HG02642 (cell line): ENCODE measurements around the gene TAS2R38.
"Not testable (repeated sequence)": the region's sequence is repeated elsewhere in the genome, so short reads cannot be mapped to it uniquely, and the experiment has no call there.

Experiments used
- ATAC-seq: cut with Tn5 transposase; IDR thresholded peaks from one replicate; pipeline ENCODE4 v1.9.1; 2021; ENCODE audit warnings: mild to moderate bottlenecking; ENCODE audit not compliant: unreplicated experiment, poor library complexity

The TAS2R38 gene

DNA sequence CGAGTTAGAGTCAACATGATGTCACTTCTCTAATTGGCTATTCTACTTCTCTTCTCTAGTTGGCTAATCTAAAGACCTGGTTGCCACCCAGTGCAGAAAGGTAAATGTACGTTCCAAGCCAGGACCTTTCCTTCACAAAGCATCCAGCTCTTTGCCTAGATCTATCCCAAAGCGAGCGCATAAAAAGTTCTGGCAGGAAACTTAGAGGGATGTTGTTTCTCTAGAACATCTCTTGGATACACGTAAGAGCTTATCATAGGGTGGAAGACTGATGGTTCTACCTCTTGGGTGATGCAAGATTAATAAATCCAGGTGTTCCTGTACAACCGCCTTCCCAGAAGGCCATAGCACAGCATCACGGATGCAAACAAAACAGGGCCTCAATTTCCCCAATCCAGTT, at the start of gene TAS2R38:
TAS2R38 (minus strand) TSS at position 101 of the 400 bp plus-strand sequence; CDS start at position 17, 84 bp downstream.
- no peak for ATAC-seq

GRCh38 chr7:142018154-142018553, 44.6 kb upstream of the TAS2R38 start:
- no peak for ATAC-seq

DNA sequence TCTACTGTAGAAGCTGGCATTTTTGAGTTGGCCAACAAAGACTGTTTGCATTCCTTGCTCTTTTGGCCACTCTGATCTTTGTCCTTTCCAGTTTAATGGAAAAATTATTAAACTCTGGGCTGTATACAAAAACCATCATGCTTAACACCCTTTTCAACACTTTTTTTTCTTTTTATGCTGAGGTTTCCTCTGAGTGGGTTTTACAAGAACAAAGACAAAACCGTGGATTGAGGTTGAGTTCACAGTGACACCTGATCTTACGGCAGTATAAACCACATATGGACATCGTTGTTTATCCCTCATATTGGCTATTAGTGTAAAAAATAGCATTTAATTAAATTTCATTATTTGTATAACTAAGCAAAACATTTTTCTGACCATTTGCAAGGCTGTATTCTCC, 43.9 kb upstream of the TAS2R38 start:
- ATAC-seq: no peak

GRCh38 chr7:142012825-142013511, 39.4 kb upstream of the TAS2R38 start:
- ATAC-seq: no peak

GRCh38 chr7:142010952-142011548, 37.5 kb upstream of the TAS2R38 start:
- no peak for ATAC-seq

DNA sequence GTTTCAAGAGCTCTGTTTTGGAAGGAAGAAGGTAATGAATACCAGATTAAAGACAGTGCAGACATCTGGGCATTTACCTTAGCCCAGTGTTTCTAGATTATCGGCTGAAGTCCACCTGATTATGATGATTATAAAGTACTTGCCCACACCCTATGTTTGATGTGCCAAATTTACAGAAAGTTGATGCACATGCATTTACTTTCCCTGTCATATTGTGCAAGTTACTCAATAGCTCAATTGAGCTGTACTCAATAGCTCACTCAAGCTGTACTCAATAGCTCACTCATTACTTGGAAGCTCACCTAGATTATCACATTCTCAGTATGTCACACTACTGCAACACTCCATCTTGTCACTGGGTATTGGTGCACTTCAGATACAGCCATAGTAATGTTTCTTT, 35.6 kb upstream of the TAS2R38 start:
- no peak for ATAC-seq

DNA sequence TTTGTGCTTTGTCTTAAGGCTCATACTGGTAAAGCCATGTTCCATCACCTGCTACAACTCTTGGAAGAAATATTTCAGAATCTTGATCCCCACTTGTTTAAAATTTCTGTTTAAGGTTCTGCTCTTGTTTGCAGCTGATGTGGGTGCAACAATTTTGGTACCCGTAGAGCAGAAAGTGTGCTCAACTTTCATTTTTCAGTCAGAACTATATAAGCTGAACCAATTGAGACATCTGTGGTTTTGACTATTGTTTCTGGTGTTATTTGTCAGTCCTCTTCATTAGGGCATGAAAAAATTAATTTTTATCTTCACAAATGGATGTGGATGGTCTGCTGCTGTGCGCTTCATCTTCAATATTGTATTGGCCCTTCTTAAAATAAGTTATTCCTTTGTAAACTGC, 33.0 kb upstream of the TAS2R38 start:
- ATAC-seq: no peak

GRCh38 chr7:142002179-142002578, 28.6 kb upstream of the TAS2R38 start:
- no peak for ATAC-seq

- ATAC-seq: no peak
Observed at GRCh38 chr7:142001163-142001874, 27.7 kb upstream of the TAS2R38 start.

DNA sequence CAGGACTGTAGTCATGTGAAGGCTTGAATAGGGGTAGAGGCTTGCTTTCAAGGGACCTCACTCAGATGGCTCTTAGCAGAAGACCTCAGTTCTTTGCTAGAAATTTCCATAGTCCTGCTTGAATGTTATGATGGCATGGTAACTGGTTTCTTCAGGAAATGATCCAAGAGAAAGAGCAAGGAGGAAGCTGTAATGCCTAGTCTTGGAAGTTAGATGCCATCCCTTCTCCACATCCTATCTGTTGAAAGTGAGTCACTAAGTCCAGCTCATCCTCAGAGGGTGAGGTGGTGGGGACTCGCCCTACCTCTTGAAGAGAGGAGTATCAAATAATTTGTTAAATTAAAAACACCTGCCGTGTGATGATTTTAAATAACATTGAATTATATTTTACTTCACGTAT, 26.7 kb upstream of the TAS2R38 start:
- no peak for ATAC-seq

DNA sequence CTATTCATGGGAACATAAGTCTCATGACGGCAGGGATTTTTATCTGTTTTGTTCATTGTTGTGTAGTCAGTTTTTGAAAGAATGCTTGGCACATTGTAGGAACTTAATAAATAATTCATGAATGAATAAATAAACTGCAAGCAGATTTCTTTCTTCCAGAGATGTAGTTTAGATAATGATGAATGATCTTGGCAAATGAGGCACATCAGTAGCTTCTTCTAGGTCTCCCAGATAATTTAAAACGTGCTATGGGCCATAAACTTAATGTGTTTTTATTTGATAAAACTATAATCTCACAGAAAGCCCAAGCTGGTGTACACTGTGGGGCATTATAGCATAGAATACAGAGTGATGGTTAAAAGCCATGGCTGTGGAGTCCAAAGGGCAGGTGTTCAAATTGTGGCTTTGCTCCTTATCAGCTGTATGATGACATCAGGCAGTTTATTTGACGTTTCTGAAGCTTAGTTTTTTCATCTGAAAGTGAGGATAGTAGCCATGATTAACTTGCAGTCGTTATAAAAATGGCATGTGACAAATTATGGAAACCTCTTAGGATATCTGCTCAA, 25.6 kb upstream of the TAS2R38 start:
- ATAC-seq: no peak

DNA sequence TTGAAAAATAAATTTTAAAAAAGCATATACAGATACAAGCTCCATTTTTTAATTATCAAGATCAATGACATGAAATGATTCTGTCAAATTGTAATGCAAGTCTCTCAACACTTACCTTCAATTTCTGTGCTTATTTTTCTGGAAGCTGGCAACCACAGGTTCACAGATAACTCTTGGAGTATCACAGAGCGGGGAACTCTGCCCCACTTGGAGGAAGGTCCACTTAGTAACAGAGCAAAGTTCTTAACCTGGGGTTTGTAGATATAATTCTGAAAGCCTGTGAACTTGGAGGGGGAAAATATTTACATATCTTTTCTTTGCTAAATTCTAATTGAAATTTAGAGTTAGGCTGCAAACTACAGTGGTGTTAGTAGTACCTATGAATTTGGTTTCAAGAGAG, 19.8 kb upstream of the TAS2R38 start:
- ATAC-seq: no peak

- ATAC-seq: no peak
Observed at GRCh38 chr7:141992688-141993087, 19.1 kb upstream of the TAS2R38 start.

DNA sequence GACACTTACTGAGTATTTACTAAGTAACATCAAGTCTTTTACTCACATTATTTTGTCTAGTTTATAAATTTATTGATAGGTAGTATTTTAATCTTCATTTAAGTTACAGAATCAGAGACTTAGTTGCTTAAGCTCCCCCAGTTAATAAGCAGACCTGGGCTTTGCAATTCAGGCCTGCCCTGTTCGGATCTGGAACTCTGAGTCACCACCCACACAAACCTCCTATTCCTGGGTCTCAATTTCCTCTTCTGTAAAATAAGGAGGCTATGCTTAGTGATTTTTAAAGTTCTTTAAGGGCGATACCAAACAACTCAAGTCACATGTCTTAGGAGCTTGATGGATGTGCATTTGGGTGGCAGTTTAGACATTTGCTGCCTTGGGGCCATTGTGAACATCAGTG, 18.6 kb upstream of the TAS2R38 start:
- ATAC-seq: no peak

GRCh38 chr7:141991140-141991539, 17.6 kb upstream of the TAS2R38 start:
- no peak for ATAC-seq

- ATAC-seq: no peak
Observed at GRCh38 chr7:141990011-141990725, 16.6 kb upstream of the TAS2R38 start.

DNA sequence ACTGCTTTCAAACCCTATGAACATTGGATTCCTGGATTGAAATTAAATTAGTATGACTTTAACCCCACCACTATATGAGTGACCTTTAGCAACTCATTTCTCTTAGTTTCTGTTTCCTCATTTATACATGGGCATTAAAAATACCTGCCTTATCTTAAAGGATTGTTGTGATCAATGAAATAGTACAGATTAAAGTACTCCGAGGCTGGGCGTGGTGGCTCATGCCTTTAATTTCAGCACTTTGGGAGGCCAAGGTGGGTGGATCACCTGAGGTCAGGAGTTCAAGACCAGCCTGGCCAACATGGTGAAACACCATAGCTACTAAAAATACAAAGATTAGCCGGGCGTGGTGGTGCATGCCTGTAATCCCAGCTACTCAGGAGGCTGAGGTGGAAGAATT, 14.2 kb upstream of the TAS2R38 start:
- ATAC-seq: not testable (repeated sequence)

GRCh38 chr7:141986923-141987322, 13.3 kb upstream of the TAS2R38 start:
- ATAC-seq: no peak

GRCh38 chr7:141985926-141986325, 12.4 kb upstream of the TAS2R38 start:
- not testable (repeated sequence) for ATAC-seq

DNA sequence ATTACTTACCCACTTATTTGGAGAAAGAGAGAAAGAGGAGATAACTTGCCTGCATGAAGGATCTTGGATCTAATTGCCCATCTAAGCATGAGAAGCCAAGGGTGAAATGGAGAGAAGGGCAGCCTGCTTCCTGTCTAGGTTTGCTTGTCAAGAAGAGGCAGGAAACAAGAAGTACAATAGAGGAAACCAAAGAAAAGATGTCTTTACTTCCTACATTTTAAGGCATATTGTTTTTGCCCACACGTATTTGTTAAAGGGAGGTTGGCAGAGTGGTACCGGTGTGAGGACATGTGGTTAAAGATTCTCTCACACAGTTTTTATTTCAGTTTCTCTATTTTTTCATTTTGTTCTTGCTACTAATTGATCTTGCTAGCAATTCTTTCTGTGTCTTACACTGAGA, 6.0 kb upstream of the TAS2R38 start:
- ATAC-seq: no peak

DNA sequence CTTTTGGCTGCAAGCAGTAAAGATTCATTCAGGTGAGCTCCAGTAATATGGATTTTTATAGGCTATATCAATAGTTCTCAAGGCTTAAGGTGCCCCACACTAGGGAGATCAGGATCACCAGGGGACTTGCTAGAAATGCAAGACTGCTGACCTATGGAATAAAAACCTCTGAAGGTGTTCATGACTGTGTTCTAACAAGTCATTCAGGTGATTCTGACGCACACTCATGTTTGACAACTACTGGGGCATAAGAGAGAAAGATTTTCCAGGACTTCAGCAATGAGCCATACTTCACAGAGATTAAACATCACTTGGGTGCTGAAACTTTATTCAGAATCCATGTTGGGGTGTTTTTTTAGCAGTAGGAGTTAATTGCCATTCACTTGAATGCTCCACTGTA, 4.8 kb upstream of the TAS2R38 start:
- no peak for ATAC-seq
